GM18909 (cell line): Measurements from ENCODE around the gene KLB.
"Not testable (repeated sequence)": the region's sequence is repeated elsewhere in the genome, so short reads cannot be mapped to it uniquely, and the experiment has no call there.

Experiments used
- ATAC-seq: cut with Tn5 transposase; IDR thresholded peaks from one replicate; pipeline ENCODE4 v1.9.1; 2021; ENCODE audit warnings: mild to moderate bottlenecking; ENCODE audit not compliant: unreplicated experiment, poor library complexity

The KLB gene

DNA sequence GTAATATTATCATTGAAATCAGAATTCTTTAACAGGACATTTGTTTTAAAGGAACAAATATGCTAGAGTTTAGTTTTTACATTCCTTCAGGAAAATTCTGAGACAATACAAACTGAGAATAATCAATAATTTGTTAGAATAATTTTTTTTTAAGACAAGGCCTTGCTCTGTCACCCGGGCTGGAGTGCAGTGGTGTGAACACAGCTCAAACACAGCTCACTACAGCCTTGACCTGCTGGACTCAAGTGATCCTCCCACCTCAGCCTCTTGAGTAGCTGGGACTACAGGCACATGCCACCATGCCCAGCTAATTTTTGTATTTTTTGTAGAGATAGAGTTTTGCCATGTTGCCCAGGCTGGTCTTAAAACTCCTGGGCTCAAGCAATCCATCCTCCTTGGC, 18.6 kb downstream of the KLB start:
- ATAC-seq, result not testable (repeated sequence)

GRCh38 chr4:39426728-39427127, 20.0 kb downstream of the KLB start:
- no peak for ATAC-seq

DNA sequence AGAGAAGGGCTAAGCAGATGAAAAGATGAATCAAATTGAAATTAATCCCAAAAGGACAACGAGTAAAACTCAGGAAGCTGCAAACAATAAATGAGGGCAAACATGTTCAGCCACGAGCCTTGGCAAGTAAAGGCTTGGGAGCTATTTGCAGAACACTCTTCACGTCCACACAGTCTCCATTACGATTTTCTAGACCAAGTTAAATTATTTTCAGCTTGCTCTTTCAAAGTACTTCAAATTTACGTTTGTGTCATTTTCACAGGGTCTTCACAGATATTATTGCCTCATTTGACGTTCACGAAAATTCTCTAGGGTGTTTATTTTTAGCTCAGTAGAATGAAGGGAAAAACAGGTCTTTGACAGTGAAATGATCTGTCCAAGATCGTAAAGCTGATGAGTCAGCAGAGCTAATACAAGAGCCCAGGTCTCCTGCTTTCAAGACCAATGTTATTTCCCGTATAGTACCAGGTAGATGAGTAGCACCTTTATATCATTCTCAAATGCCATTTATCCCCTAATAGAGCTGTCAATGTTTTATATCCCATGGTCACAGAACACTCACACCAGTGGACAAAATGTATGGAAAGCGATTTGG, 20.9 kb downstream of the KLB start:
- no peak for ATAC-seq

- ATAC-seq, result no peak
Observed at GRCh38 chr4:39429476-39430334, 23.0 kb downstream of the KLB start.

GRCh38 chr4:39433878-39434492, 27.3 kb downstream of the KLB start:
- no peak for ATAC-seq

DNA sequence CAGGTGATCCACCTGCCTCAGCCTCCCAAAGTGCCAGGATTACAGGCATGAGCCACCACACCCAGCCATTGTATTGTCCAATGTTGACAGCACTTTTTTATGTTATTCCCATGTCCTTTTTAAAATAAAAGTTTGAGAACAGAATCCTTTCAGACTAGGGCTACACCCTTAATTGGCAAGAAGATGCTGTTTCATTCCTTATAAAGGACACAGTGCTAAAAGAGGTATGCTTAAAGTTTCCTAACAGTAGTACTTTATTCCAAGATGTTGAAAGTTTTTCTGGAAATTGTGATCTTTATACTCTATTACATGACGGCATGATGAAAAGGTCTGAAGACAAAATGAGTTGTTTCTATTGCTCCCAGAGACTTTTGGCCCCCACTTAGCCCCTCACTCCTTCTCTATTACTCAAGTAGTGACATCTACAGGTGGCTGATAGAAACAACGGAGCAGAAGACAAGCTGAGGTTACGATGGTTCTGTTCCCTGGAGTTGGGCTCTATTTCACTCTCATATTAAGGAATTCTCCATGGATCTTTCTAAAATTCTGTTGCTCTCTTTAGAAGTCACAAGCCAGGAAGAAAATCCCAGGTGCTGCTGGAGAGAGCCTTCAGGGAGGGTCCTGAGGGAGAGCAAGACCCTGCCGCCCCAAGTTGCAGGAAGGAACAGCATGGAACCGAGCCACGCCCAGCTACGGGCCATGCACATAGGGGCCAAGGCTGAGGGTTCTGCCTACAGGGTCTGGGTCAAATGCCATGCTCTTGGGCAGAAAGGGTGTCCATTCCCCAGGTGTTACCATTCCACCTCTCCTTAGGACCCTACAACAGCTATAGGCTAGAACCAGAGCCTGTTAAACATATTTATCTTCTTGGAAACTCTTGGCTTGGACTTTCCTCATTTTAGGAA, 29.2 kb downstream of the KLB start:
- ATAC-seq, result no peak

- no peak for ATAC-seq
Observed at GRCh38 chr4:39441593-39441992, 34.9 kb downstream of the KLB start.

DNA sequence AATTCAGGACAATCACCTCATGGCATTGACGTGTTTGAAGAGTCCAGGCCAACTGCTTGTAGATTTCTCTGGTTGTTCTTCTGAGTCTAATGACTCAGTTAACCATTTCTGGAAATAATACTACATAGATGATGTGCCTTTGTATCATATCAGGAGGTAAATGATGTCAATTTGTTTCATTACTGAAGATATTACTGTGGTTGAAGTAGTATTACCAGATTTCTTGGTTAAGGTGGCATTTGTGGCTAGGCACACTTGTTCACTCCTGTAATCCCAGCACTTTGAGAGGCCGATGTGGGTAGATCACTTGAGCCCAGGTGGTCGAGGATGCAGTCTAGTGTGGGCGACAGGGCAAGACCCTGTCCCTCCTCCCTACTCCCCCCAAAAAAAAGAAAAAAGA, 36.3 kb downstream of the KLB start:
- ATAC-seq, result no peak

DNA sequence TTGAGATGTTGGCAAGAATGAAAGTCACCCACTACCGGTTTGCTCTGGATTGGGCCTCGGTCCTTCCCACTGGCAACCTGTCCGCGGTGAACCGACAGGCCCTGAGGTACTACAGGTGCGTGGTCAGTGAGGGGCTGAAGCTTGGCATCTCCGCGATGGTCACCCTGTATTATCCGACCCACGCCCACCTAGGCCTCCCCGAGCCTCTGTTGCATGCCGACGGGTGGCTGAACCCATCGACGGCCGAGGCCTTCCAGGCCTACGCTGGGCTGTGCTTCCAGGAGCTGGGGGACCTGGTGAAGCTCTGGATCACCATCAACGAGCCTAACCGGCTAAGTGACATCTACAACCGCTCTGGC, 39.7 kb downstream of the KLB start:
- no peak for ATAC-seq

- ATAC-seq, result peak; percentile 85
Observed at GRCh38 chr4:39446842-39447573, 40.3 kb downstream of the KLB start.

GRCh38 chr4:39450618-39451017, 43.9 kb downstream of the KLB start:
- ATAC-seq, result no peak

GRCh38 chr4:39451423-39452023, 44.8 kb downstream of the KLB start:
- ATAC-seq, result no peak

DNA sequence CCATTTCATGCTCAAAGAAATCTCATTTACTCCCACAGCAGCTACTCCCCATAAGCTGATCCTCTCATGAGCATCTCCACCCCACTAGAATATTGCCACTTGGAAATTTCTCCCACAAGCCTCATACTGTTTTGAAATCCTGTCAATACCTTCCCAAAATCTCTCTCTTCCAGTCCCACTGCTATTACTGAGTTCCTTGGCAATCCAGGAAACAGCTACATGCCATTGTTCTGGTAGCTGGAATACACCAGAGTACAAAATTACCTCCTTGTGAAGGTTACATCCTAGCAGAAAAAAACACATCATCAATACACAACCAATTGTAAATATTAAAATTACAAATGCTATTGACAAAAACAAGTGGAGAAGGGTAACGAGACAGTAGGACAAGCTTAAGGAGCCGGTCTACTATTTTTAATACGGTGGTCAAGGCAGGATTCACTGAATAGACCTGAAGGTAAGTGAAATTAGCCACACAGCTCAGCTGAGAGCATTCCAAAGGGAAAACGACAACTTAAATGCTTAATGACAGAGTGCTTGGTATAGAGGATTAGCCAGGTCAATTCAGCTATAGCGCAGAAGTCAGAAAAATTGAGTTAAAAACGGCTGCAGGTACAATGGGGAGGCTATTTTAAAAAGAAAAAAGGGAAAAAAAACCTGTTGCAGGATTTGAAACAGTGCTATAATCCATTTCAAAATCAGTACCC, 45.6 kb downstream of the KLB start:
- no peak for ATAC-seq

- ATAC-seq, result no peak
Observed at GRCh38 chr4:39452860-39453587, 46.3 kb downstream of the KLB start.

DNA sequence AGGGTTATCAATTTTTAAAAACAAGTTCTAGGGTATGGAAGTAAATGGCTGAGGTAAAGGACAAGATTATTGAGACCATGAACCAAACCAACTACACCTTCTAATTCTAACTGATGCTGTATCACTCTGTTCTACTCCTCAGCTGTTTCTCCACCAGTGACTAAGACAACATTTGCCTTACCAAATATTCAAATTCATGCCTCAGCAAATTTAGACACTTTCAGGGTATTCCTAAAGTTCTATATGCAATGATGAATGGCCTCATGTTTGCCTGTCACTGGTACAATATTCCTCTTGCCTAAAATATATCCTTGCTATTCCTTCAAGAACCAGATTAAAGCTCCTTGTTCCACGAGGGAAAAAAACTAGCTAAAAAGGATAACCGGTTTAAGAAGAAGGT, 47.0 kb downstream of the KLB start:
- ATAC-seq, result no peak

DNA sequence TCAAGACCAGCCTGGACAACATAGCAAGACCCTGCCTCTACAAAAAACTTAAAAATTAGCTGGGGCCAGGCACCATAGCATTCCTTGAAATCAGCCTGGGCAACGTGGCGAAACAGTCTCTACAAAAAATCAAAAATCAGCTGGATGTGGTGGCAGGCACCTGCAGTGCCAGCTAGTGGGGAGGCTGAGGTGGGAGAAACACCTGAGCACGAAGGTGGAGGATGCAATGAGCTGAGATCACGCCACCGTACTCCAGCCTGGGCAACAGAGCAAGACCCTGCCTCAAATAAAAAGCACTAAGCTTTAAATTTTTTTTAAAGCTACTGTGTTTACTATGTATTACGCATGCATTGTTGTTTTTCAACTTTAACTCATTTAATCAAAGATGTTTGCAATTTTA, 48.8 kb downstream of the KLB start:
- ATAC-seq, result no peak

DNA sequence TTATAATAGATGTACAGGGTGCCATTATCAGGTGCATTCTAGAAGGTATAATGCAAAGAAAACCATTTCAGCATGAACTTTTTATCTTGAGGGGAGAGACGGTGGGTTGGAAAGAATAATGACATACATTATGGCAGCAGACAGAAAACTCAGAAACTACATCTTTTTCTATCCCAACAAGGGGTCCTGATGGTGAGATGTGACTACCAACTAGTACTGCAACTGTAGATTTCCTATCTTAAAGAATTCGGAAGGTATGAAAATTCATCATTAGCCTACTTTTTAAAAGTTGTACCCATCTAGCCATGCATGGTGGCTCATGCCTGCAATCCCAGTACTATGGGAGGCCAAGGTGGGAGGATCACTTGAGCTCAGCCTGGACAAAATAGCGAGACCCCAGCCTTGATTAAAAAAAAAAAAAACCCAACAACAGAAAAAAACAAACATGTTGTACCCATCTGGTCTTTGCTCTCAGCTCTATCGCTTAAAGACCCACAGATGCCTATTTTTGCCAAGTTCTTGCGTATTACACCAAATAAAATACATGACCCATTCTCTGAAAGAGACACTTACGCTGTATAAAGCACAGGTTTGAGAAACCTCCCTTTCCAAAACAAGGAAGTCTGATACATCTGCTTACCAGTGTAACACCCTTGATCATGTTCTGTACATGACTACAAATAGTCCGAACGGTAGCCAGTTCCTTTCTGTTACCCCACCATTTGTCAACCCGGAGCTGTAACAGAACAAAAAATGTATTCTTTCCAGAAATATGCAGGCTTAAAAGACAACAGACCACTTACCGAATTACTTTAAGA, 50.4 kb downstream of the KLB start:
- ATAC-seq, result no peak

DNA sequence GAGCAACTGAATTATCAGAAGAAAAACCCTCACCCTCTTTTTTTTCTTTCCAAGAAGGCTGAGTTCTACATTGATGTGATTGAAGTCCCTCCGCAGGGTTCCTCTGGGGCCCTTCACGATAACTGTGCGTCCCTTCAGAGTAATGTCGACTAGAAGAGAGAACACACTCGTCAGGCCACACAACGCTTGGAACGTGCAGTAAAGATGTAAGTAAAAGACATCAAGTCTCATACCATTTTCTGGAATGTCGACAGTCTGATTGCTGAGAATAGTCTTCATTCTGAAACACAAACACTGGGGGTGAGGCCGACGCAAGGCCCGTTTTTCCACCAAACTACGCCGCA, 51.4 kb downstream of the KLB start:
- peak; percentile 1 for ATAC-seq
